Natural killer cell treated with Interleukin-12 subunit alpha and Interleukin-12 subunit beta and Interleukin-15 and Interleukin-18, amount 100 ng/mL, for 72 hours (primary cell): ENCODE data around the gene VPREB1. TPM values are rescaled to one million over a fixed set of nuclear protein-coding genes. Genes with fewer than 3 reads are reported as not detected.

Experiments used
- ATAC-seq, 2 donors: fragments of 150-1000 bp; cut with Tn5 transposase in 1 of 2; sonication (Bioruptor Pico), chemical (Tn5 transposase) in 1 of 2; 2 replicates each; pipeline ENCODE4 v1.10.0; 2021
- DNase-seq: peaks from one replicate; pipeline ENCODE4 v3.0.0; 2022; ENCODE audit warnings: low spot score
- H3K27ac Mint-ChIP-seq, 2 donors: 1 replicate in 1 of 2; 2 replicates in 1 of 2; pipeline ENCODE4 v1.8.0; 2022; ENCODE audit warnings: mixed read lengths in 2 of 2, mild to moderate bottlenecking in 1 of 2, moderate library complexity in 1 of 2
- H3K27me3 Mint-ChIP-seq, 2 donors: 1 replicate in 1 of 2; 2 replicates in 1 of 2; pipeline ENCODE4 v1.8.0; 2022; ENCODE audit warnings: mixed read lengths in 2 of 2
- H3K36me3 Mint-ChIP-seq: one replicate; pipeline ENCODE4 v1.8.0; 2022; ENCODE audit warnings: mixed read lengths
- H3K4me1 Mint-ChIP-seq, 2 donors: 1 replicate in 1 of 2; 2 replicates in 1 of 2; pipeline ENCODE4 v1.8.0; 2022; ENCODE audit warnings: low read depth in 2 of 2, mixed read lengths in 2 of 2, mild to moderate bottlenecking in 1 of 2
- H3K4me3 Mint-ChIP-seq: one replicate; pipeline ENCODE4 v1.8.0; 2022; ENCODE audit warnings: mixed read lengths
- H3K9me3 Mint-ChIP-seq: 2 replicates; pipeline ENCODE4 v1.8.0; 2022; ENCODE audit warnings: mixed read lengths
- total RNA-seq, 2 donors: library from RNA; stranded (reverse); gene quantifications; one replicate each; pipeline ENCODE4 v1.2.3, GENCODE V29; 2022

The VPREB1 gene
- total RNA-seq: not detected

GRCh38 chr22:22244316-22245250 lies at the start of gene VPREB1:
TSS of gene VPREB1 (plus strand) at chr22:22244786. CDS start at chr22:22244814, 28 bp downstream.
- Mint-ChIP-seq H3K27ac (no peak within 1 kb of the TSS), H3K4me1 (peaks cover 7 to 9% of the 10 kb centered on the region in 2 donors), H3K4me3 (no peak within 1 kb of the TSS), H3K36me3 (no peaks in the 10 kb centered on the region), H3K9me3 (no peaks in the 10 kb centered on the region), H3K27me3 (peaks cover 2 to 16% of the 10 kb centered on the region in 2 donors)
- ATAC-seq (no peak), DNase-seq (no peak)

- H3K4me3 Mint-ChIP-seq: no peak overlapping the region
- no peaks in the 10 kb centered on the region for H3K9me3 Mint-ChIP-seq
- peaks cover 30 to 38% of the 10 kb centered on the region in 2 donors for H3K27me3 Mint-ChIP-seq
- H3K4me1 Mint-ChIP-seq: peaks cover 0 to 2% of the 10 kb centered on the region in 2 donors
- no peak for ATAC-seq
- no peak for DNase-seq
- H3K36me3 Mint-ChIP-seq: no peaks in the 10 kb centered on the region
- H3K27ac Mint-ChIP-seq: no peak overlapping the region
These were observed 49.7 kb upstream of the VPREB1 start for GRCh38 chr22:22194931-22195264.

- Mint-ChIP-seq H3K4me1 (peaks cover 0 to 2% of the 10 kb centered on the region in 2 donors), H3K27ac (no peak overlapping the region), H3K27me3 (peaks cover 28 to 36% of the 10 kb centered on the region in 2 donors), H3K9me3 (no peaks in the 10 kb centered on the region), H3K4me3 (no peak overlapping the region), H3K36me3 (no peaks in the 10 kb centered on the region)
- DNase-seq (peak; percentile 70), ATAC-seq (peak; percentile 73 to 82)
These were observed 49.1 kb upstream of the VPREB1 start for GRCh38 chr22:22195265-22196017.

GRCh38 chr22:22196018-22196533 lies 48.5 kb upstream of the VPREB1 start:
- Mint-ChIP-seq H3K4me3 (no peak overlapping the region), H3K4me1 (peaks cover 0 to 2% of the 10 kb centered on the region in 2 donors), H3K9me3 (no peaks in the 10 kb centered on the region), H3K27me3 (peaks cover 23 to 34% of the 10 kb centered on the region in 2 donors), H3K36me3 (no peaks in the 10 kb centered on the region), H3K27ac (no peak overlapping the region)
- ATAC-seq (peak in 1 of 2 donors; percentile 36), DNase-seq (no peak)

- Mint-ChIP-seq H3K4me3 (no peak overlapping the region), H3K27me3 (peaks cover 23 to 27% of the 10 kb centered on the region in 2 donors), H3K4me1 (peaks cover 0 to 2% of the 10 kb centered on the region in 2 donors), H3K9me3 (no peaks in the 10 kb centered on the region), H3K27ac (no peak overlapping the region), H3K36me3 (no peaks in the 10 kb centered on the region)
- DNase-seq (no peak), ATAC-seq (no peak)
These were observed 47.6 kb upstream of the VPREB1 start for GRCh38 chr22:22196833-22197477.

GRCh38 chr22:22197993-22198402 lies 46.6 kb upstream of the VPREB1 start:
- H3K4me1 Mint-ChIP-seq: peaks cover 0 to 2% of the 10 kb centered on the region in 2 donors
- H3K27ac Mint-ChIP-seq: no peak overlapping the region
- H3K27me3 Mint-ChIP-seq: peaks cover 20% of the 10 kb centered on the region in 2 donors

GRCh38 chr22:22198751-22199150 lies 45.8 kb upstream of the VPREB1 start:
- ATAC-seq (no peak), DNase-seq (no peak)
- H3K27me3 Mint-ChIP-seq: peaks cover 20% of the 10 kb centered on the region in 2 donors
- no peak overlapping the region for H3K4me3 Mint-ChIP-seq
- H3K27ac Mint-ChIP-seq: no peak overlapping the region
- no peaks in the 10 kb centered on the region for H3K9me3 Mint-ChIP-seq
- no peaks in the 10 kb centered on the region for H3K36me3 Mint-ChIP-seq
- H3K4me1 Mint-ChIP-seq: peaks cover 0 to 2% of the 10 kb centered on the region in 2 donors

More at GRCh38 chr22:22197993-22198402, 46.6 kb upstream of the VPREB1 start:
- Mint-ChIP-seq H3K4me3 (no peak overlapping the region), H3K9me3 (no peaks in the 10 kb centered on the region), H3K36me3 (no peaks in the 10 kb centered on the region)
- DNase-seq (no peak), ATAC-seq (no peak)

GRCh38 chr22:22199634-22200033 lies 45.0 kb upstream of the VPREB1 start:
- H3K4me3 Mint-ChIP-seq: no peak overlapping the region
- no peaks in the 10 kb centered on the region for H3K9me3 Mint-ChIP-seq
- peaks cover 20 to 23% of the 10 kb centered on the region in 2 donors for H3K27me3 Mint-ChIP-seq
- ATAC-seq (no peak), DNase-seq (no peak)
- peaks cover 0 to 2% of the 10 kb centered on the region in 2 donors for H3K4me1 Mint-ChIP-seq
- no peaks in the 10 kb centered on the region for H3K36me3 Mint-ChIP-seq
- no peak overlapping the region for H3K27ac Mint-ChIP-seq

GRCh38 chr22:22200569-22201184 lies 43.9 kb upstream of the VPREB1 start:
- Mint-ChIP-seq H3K4me3 (no peak overlapping the region), H3K36me3 (no peaks in the 10 kb centered on the region), H3K4me1 (peaks cover 0 to 2% of the 10 kb centered on the region in 2 donors), H3K27ac (no peak overlapping the region), H3K27me3 (peaks cover 24 to 34% of the 10 kb centered on the region in 2 donors), H3K9me3 (no peaks in the 10 kb centered on the region)
- ATAC-seq (no peak), DNase-seq (no peak)

- Mint-ChIP-seq H3K27me3 (peaks cover 22 to 30% of the 10 kb centered on the region in 2 donors), H3K27ac (no peak overlapping the region), H3K4me1 (peaks cover 0 to under 1% of the 10 kb centered on the region in 2 donors), H3K4me3 (no peak overlapping the region), H3K36me3 (no peaks in the 10 kb centered on the region), H3K9me3 (no peaks in the 10 kb centered on the region)
- ATAC-seq (peak; percentile 39 to 53), DNase-seq (no peak)
These were observed 43.2 kb upstream of the VPREB1 start for GRCh38 chr22:22201185-22201929.

GRCh38 chr22:22201930-22202343 lies 42.6 kb upstream of the VPREB1 start:
- Mint-ChIP-seq H3K9me3 (no peaks in the 10 kb centered on the region), H3K27ac (no peak overlapping the region), H3K27me3 (peaks cover 24 to 27% of the 10 kb centered on the region in 2 donors), H3K36me3 (no peaks in the 10 kb centered on the region), H3K4me3 (no peak overlapping the region), H3K4me1 (no peaks in the 10 kb centered on the region)
- ATAC-seq (no peak), DNase-seq (no peak)

GRCh38 chr22:22203048-22203971 lies 41.3 kb upstream of the VPREB1 start:
- ATAC-seq: no peak
- Mint-ChIP-seq H3K27ac (no peak overlapping the region), H3K4me3 (no peak overlapping the region), H3K36me3 (no peaks in the 10 kb centered on the region), H3K27me3 (peaks cover 23% of the 10 kb centered on the region in 2 donors), H3K4me1 (peaks cover 3 to 7% of the 10 kb centered on the region in 2 donors), H3K9me3 (no peaks in the 10 kb centered on the region)
- DNase-seq: no peak
